Breast epithelium (tissue), 4 donors: ENCODE measurements around the gene FBXL7. TPM values are rescaled to one million over a fixed set of nuclear protein-coding genes. Genes with fewer than 3 reads are reported as not detected.

ENCODE experiments used
- DNase-seq, 2 donors: peaks; one replicate each; pipeline ENCODE4 v3.0.0-alpha.2; 2019; ENCODE audit warnings: low spot score in 2 of 2
- H3K27ac ChIP-seq, 2 donors: fragments of 200-600 bp; sonication (generic) in 1 of 2; one replicate each; pipeline ENCODE4 v1.5.1; 2016 to 2019; ENCODE audit warnings: mild to moderate bottlenecking in 1 of 2
- H3K27me3 ChIP-seq, 2 donors: fragments of 200-600 bp; sonication (generic) in 1 of 2; one replicate each; pipeline versions ENCODE4 v1.5.1 to v1.6.0; 2017 to 2019; ENCODE audit warnings: control low read depth in 1 of 2, mild to moderate bottlenecking in 1 of 2
- H3K36me3 ChIP-seq: fragments of 200-600 bp; one replicate; pipeline ENCODE4 v1.5.1; 2019
- H3K4me1 ChIP-seq, 2 donors: fragments of 200-600 bp; sonication (generic); one replicate each; pipeline ENCODE4 v1.5.1; 2016 to 2019; ENCODE audit warnings: control low read depth in 1 of 2
- H3K4me3 ChIP-seq, 3 donors: fragments of 200-600 bp; sonication (generic); 1 replicate in 2 of 3; 2 replicates in 1 of 3; pipeline ENCODE4 v1.5.1; 2016 to 2019; ENCODE audit warnings: mild to moderate bottlenecking in 3 of 3, moderate library complexity in 2 of 3
- H3K9me3 ChIP-seq, 2 donors: fragments of 200-600 bp; sonication (generic) in 1 of 2; one replicate each; pipeline ENCODE4 v1.5.1; 2016 to 2019; ENCODE audit warnings: control low read depth in 1 of 2
- CTCF ChIP-seq, 3 donors: fragments of 450-650 bp; IDR thresholded peaks; one replicate each; pipeline ENCODE4 v1.5.1; 2016 to 2017; ENCODE audit warnings: antibody characterized with exemption in 3 of 3, mild to moderate bottlenecking in 3 of 3, moderate library complexity in 3 of 3
- POLR2A ChIP-seq: fragments of 450-650 bp; IDR thresholded peaks from one replicate; pipeline ENCODE4 v1.6.1; 2016; ENCODE audit warnings: antibody characterized with exemption, mild to moderate bottlenecking, moderate library complexity
- POLR2AphosphoS5 ChIP-seq, 3 donors: sonication (generic); formaldehyde crosslinking; IDR thresholded peaks; one replicate each; pipeline ENCODE4 v1.6.1; 2017; ENCODE audit warnings: antibody characterized with exemption in 3 of 3
- intact Hi-C: fragments of 100-400 bp; cut with DNase I; formaldehyde crosslinking; loops from one replicate; pipeline ENCODE4 v1.15.1; 2023; ENCODE audit warnings: low total_unique reads
- total RNA-seq, 3 donors: library from RNA; depleted of rRNA; stranded (reverse); fragments of >200 nt; gene quantifications; one replicate each; pipeline ENCODE4 v1.1.0, GENCODE V29; 2016

FBXL7 gene
- total RNA-seq, 3 donors from 2014 or later: 6.9 to 17.3 (median 10.8) TPM

- Histone ChIP-seq H3K36me3 (no peaks in the 10 kb centered on the region), H3K27ac (no peak overlapping the region), H3K9me3 (peaks cover 0 to 3% of the 10 kb centered on the region in 2 donors), H3K4me3 (no peak overlapping the region), H3K4me1 (no peaks in the 10 kb centered on the region), H3K27me3 (no peaks in the 10 kb centered on the region)
- intact Hi-C loops: no loop called here
- TF ChIP-seq POLR2AphosphoS5 (IDR thresholded peaks at IDR 0.05) (no peak), CTCF (IDR thresholded peaks at IDR 0.05) (no peak), POLR2A (no peak)
- no peak for DNase-seq
Measured at GRCh38 chr5:15937708-15938107, 437.7 kb downstream of the FBXL7 start.

- H3K27me3 ChIP-seq: no peaks in the 10 kb centered on the region
- TF ChIP-seq POLR2AphosphoS5 (IDR thresholded peaks at IDR 0.05): no peak
- no peak for TF ChIP-seq CTCF (IDR thresholded peaks at IDR 0.05)
- TF ChIP-seq POLR2A: no peak
- DNase-seq: no peak
- H3K9me3 ChIP-seq: peaks cover 0 to 3% of the 10 kb centered on the region in 2 donors
- H3K27ac ChIP-seq: no peak overlapping the region
- intact Hi-C loops: no loop called here
- H3K4me1 ChIP-seq: no peaks in the 10 kb centered on the region
- H3K36me3 ChIP-seq: no peaks in the 10 kb centered on the region
- H3K4me3 ChIP-seq: no peak overlapping the region
Measured at GRCh38 chr5:15938186-15938585, 438.2 kb downstream of the FBXL7 start.

DNA sequence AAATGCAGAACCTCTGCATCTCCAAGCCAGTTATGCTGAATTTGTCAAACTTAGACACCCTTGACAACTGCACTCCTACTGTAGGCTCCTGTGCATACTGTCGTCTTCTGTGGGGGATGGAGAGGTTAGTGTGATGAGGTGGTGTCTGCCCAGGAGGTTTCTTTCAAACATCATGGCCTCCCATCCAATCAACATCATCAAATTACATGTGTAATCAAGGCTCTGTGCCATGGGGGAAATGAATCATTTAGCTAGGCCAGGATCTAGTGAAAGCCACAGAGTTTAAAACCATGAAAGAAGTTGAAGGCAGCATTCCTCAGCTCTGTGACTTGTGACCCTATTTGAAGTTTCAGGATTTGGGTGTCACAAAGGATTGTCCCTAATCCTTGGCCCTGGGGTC, 439.0 kb downstream of the FBXL7 start:
- H3K27me3 ChIP-seq: no peaks in the 10 kb centered on the region
- no peaks in the 10 kb centered on the region for H3K36me3 ChIP-seq
- peaks cover 0 to 3% of the 10 kb centered on the region in 2 donors for H3K9me3 ChIP-seq
- no peaks in the 10 kb centered on the region for H3K4me1 ChIP-seq
- TF ChIP-seq POLR2A: no peak
- no peak for TF ChIP-seq CTCF (IDR thresholded peaks at IDR 0.05)
- no peak for TF ChIP-seq POLR2AphosphoS5 (IDR thresholded peaks at IDR 0.05)
- no peak overlapping the region for H3K4me3 ChIP-seq
- DNase-seq: no peak
- intact Hi-C loops: no loop called here
- no peak overlapping the region for H3K27ac ChIP-seq

GRCh38 chr5:15940905-15941304, 440.9 kb downstream of the FBXL7 start:
- intact Hi-C loops: no loop called here
- Histone ChIP-seq H3K4me3 (no peak overlapping the region), H3K27me3 (no peaks in the 10 kb centered on the region), H3K9me3 (peaks cover 0 to 3% of the 10 kb centered on the region in 2 donors), H3K4me1 (no peaks in the 10 kb centered on the region), H3K27ac (no peak overlapping the region), H3K36me3 (no peaks in the 10 kb centered on the region)
- DNase-seq: no peak
- TF ChIP-seq CTCF (IDR thresholded peaks at IDR 0.05) (no peak), POLR2A (no peak), POLR2AphosphoS5 (IDR thresholded peaks at IDR 0.05) (no peak)

DNA sequence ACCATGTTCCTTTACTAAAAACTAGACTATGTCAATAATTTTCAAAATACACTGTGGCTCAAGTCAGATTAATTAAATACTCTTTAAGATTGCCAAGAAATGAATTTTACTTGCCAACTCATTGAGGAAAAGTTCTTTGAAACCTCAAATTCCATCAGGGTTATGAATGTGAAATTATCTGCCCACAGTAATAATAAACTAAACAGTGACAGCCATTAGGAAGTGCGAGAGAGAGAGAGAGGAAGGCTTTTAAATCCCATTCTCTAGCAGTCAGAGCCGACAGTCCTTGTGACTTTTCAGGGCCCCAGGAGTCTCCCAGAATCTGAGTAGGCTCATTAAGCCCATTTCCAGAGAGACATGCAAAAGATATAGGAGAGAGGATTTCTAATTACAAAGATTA, 443.5 kb downstream of the FBXL7 start:
- H3K27ac ChIP-seq: no peak overlapping the region
- TF ChIP-seq POLR2AphosphoS5 (IDR thresholded peaks at IDR 0.05) (no peak), CTCF (IDR thresholded peaks at IDR 0.05) (no peak), POLR2A (no peak)
- no peaks in the 10 kb centered on the region for H3K4me1 ChIP-seq
- no peaks in the 10 kb centered on the region for H3K36me3 ChIP-seq
- H3K9me3 ChIP-seq: no peaks in the 10 kb centered on the region
- DNase-seq: no peak
- intact Hi-C loops: no loop called here
- no peak overlapping the region for H3K4me3 ChIP-seq
- H3K27me3 ChIP-seq: no peaks in the 10 kb centered on the region
